SK-N-SH (cell line): Measurements from ENCODE around the gene RIT1. TPM values are rescaled to one million over a fixed set of nuclear protein-coding genes. Genes with fewer than 3 reads are reported as not detected.

Source experiments
- CTCF ChIA-PET: fragments of 300-600, 350-600 bp; formaldehyde crosslinking; extraction: SDS; loops from one replicate; lab custom pipeline; 2021; lab: Yijun Ruan, JAX
- POLR2A ChIA-PET: fragments of 350-600 bp; sonication (Branson Sonifier 250); formaldehyde crosslinking; extraction: SDS; loops from one replicate; lab custom pipeline; 2020; ENCODE audit warnings: antibody characterized with exemption, inconsistent platforms; lab: Yijun Ruan, JAX
- DNase-seq: peaks from one replicate; pipeline ENCODE4 v3.0.0; 2012
- H2AFZ ChIP-seq: fragments of 200-600 bp; sonication (generic); 2 replicates; pipeline ENCODE4 v1.8.1; 2016; ENCODE audit warnings: antibody characterized with exemption, mild to moderate bottlenecking, low read depth
- H3F3A ChIP-seq: fragments of 200-600 bp; sonication (generic); replicated peaks from 2 replicates; pipeline ENCODE3; 2016; ENCODE audit warnings: antibody characterized with exemption, mild to moderate bottlenecking; ENCODE audit not compliant: insufficient read depth
- H3K27ac ChIP-seq, 2 experiments: fragments of 200-500 bp in 1 of 2; fragments of 200-600 bp in 1 of 2; sonication (Bioruptor generic) in 1 of 2; sonication (generic), shearing (Covaris generic) in 1 of 2; 2 replicates each; pipeline versions ENCODE4 v1.5.1 to v1.6.1; 2014 to 2016; ENCODE audit warnings: low read depth in 2 of 2, inconsistent platforms in 1 of 2, low read length in 1 of 2, mild to moderate bottlenecking in 1 of 2, mixed read lengths in 1 of 2
- H3K27me3 ChIP-seq: fragments of 200-600 bp; sonication (generic), shearing (Covaris generic); 2 replicates; pipeline ENCODE4 v1.6.1; 2016; ENCODE audit warnings: mixed run types; ENCODE audit not compliant: insufficient read depth
- H3K36me3 ChIP-seq, 2 experiments: fragments of 200-500 bp in 1 of 2; fragments of 200-600 bp in 1 of 2; sonication (Bioruptor generic) in 1 of 2; sonication (generic) in 1 of 2; replicated peaks in 1 of 2; 2 replicates each; pipeline versions ENCODE3 to v1.5.1; 2014 to 2016; ENCODE audit warnings: low read length in 1 of 2, mild to moderate bottlenecking in 1 of 2; ENCODE audit not compliant: insufficient read depth in 2 of 2, control insufficient read depth in 1 of 2
- H3K4me1 ChIP-seq, 2 experiments: fragments of 200-500 bp in 1 of 2; fragments of 200-600 bp in 1 of 2; sonication (Bioruptor generic) in 1 of 2; sonication (generic), shearing (Covaris generic) in 1 of 2; 2 replicates each; pipeline versions ENCODE4 v1.5.1 to v1.6.1; 2014 to 2016; ENCODE audit warnings: low read depth in 1 of 2, low read length in 1 of 2, mixed run types in 1 of 2; ENCODE audit not compliant: insufficient read depth in 2 of 2, control insufficient read depth in 1 of 2
- H3K4me2 ChIP-seq: fragments of 200-600 bp; sonication (generic), shearing (Covaris generic); 2 replicates; pipeline ENCODE4 v1.6.1; 2017; ENCODE audit warnings: mixed run types
- H3K4me3 ChIP-seq, 2 experiments: fragments of 200-500 bp in 1 of 2; fragments of 200-600 bp in 1 of 2; sonication (Bioruptor generic) in 1 of 2; sonication (generic), shearing (Covaris generic) in 1 of 2; 2 replicates each; pipeline versions ENCODE4 v1.5.1 to v1.8.1; 2014 to 2016; ENCODE audit warnings: low read depth in 2 of 2, inconsistent platforms in 1 of 2, low read length in 1 of 2, mild to moderate bottlenecking in 1 of 2, mixed read lengths in 1 of 2, moderate library complexity in 1 of 2
- H3K79me2 ChIP-seq: fragments of 200-600 bp; sonication (generic); 2 replicates; pipeline ENCODE4 v1.8.1; 2017; ENCODE audit warnings: mild to moderate bottlenecking; ENCODE audit not compliant: insufficient read depth
- H3K9ac ChIP-seq: fragments of 200-600 bp; sonication (generic); 2 replicates; pipeline ENCODE4 v1.6.1; 2017; ENCODE audit warnings: mixed run types
- H3K9me2 ChIP-seq: fragments of 200-600 bp; sonication (generic); 2 replicates; pipeline ENCODE4 v1.6.1; 2017; ENCODE audit warnings: mixed run types
- H3K9me3 ChIP-seq: fragments of 200-600 bp; sonication (generic); 2 replicates; pipeline ENCODE4 v1.6.1; 2017; ENCODE audit warnings: mixed run types, mild to moderate bottlenecking, moderate library complexity
- H4K20me1 ChIP-seq: fragments of 200-600 bp; sonication (generic); 2 replicates; pipeline ENCODE4 v1.6.1; 2017; ENCODE audit warnings: mild to moderate bottlenecking, mixed run types; ENCODE audit not compliant: insufficient read depth
- CHD2 ChIP-seq: fragments of 150-350 bp; IDR thresholded peaks from 2 replicates; pipeline ENCODE4 v1.6.1; 2018; ENCODE audit warnings: low read length; ENCODE audit not compliant: partially characterized antibody
- CTCF ChIP-seq: fragments of 200-600 bp; sonication (generic); IDR thresholded peaks from 2 replicates; pipeline ENCODE4 v1.6.1; 2017; ENCODE audit warnings: antibody characterized with exemption, mild to moderate bottlenecking, moderate library complexity
- ELF1 ChIP-seq: IDR thresholded peaks from 2 replicates; pipeline ENCODE4 v1.4.0; 2012
- FOXJ3 ChIP-seq: sonication (generic); formaldehyde crosslinking; IDR thresholded peaks from 2 replicates; pipeline ENCODE4 v1.5.1; 2020; ENCODE audit warnings: mild to moderate bottlenecking, missing genetic modification reagents
- FOXM1 ChIP-seq: IDR thresholded peaks from 2 replicates; pipeline ENCODE4 v1.4.0; 2012; ENCODE audit warnings: low read depth, mild to moderate bottlenecking
- GABPA ChIP-seq: IDR thresholded peaks from 2 replicates; pipeline ENCODE4 v1.4.0; 2012; ENCODE audit warnings: low read depth, mild to moderate bottlenecking
- IRF3 ChIP-seq: fragments of 150-350 bp; IDR thresholded peaks from 2 replicates; pipeline ENCODE4 v1.6.1; 2016; ENCODE audit warnings: mild to moderate bottlenecking, low read depth, low read length
- MEF2A ChIP-seq: IDR thresholded peaks from 2 replicates; pipeline ENCODE4 v1.4.0; 2012; ENCODE audit warnings: low read depth, borderline replicate concordance
- NFIC ChIP-seq: IDR thresholded peaks from 2 replicates; pipeline ENCODE4 v1.4.0; 2012; ENCODE audit warnings: borderline replicate concordance
- NRF1 ChIP-seq: IDR thresholded peaks from 2 replicates; pipeline ENCODE4 v1.6.1; 2012; ENCODE audit warnings: low read depth, mild to moderate bottlenecking, low read length
- RFX5 ChIP-seq: IDR thresholded peaks from 2 replicates; pipeline ENCODE4 v1.6.1; 2012; ENCODE audit warnings: mild to moderate bottlenecking, improper control_type of control experiment, low read length
- SIN3A ChIP-seq: IDR thresholded peaks from 2 replicates; pipeline ENCODE4 v1.6.1; 2012; ENCODE audit warnings: low read depth, mild to moderate bottlenecking, low read length, moderate library complexity, borderline replicate concordance
- SMC3 ChIP-seq: IDR thresholded peaks from 2 replicates; pipeline ENCODE4 v1.6.1; 2012; ENCODE audit warnings: low read depth, low read length, improper control_type of control experiment
- TCF12 ChIP-seq: IDR thresholded peaks from 2 replicates; pipeline ENCODE4 v1.4.0; 2012
- TEAD4 ChIP-seq: IDR thresholded peaks from 2 replicates; pipeline ENCODE4 v1.4.0; 2012; ENCODE audit warnings: mild to moderate bottlenecking, borderline replicate concordance; ENCODE audit not compliant: insufficient read depth
- ZBTB33 ChIP-seq: IDR thresholded peaks from 2 replicates; pipeline ENCODE4 v1.4.0; 2012; ENCODE audit warnings: low read depth, borderline replicate concordance
- WGBS: methylation state at CpG from one replicate; pipeline ENCODE4 v1.1.6; 2017; ENCODE audit warnings: low lambda C conversion rate; 5-methylcytosine and 5-hydroxymethylcytosine counted together
- polyA plus RNA-seq, 3 experiments: library from polyadenylated mRNA; depleted of rRNA; stranded (reverse); fragments of >200 nt; gene quantifications; 2 replicates each; pipeline ENCODE4 v1.2.3, GENCODE V29; 2012
- TF ChIP-seq, protein P1 (sequence below): IDR thresholded peaks from 2 replicates; pipeline ENCODE4; 2012

Gene RIT1
- polyA plus RNA-seq, 1 of the 3 experiments (the other 2 are of a cell fraction) = 28.8 TPM

DNA sequence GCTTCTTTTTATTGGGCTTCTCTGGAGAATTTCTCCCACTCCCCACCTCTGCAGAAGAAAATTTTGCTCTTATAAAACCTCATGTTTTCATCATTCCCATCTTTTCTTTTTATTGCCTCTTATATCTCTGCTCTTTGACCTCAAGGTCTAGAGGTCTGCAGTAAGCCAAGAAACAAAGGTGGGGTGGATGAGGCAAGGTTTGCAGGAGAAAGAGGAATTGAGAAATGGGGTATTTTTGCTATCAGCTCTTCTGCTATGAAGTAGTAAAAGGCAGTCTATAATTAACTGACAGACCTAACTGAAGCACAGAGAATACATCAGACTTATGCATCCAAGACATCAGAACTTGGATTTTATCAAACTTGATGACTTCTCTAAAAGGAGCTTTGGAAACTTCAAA lies 28.9 kb downstream of the RIT1 start (continued):
- no peak for TF ChIP-seq GABPA
- no peak for TF ChIP-seq MEF2A

GRCh38 chr1:155880950-155881349 lies 30.2 kb downstream of the RIT1 start:
- 93% methylated on average over 6 of the region's 6 CpGs for WGBS
- ChIA-PET POLR2A (no interaction called here), CTCF (no interaction called here)

More at GRCh38 chr1:155880950-155881349, 30.2 kb downstream of the RIT1 start:
- Histone ChIP-seq H3K4me1 (peaks cover 0 to 8% of the 10 kb centered on the region in 2 experiments; a peak in 2 of 4 replicates), H3K4me3 (no peak overlapping the region), H3K4me2 (no peak overlapping the region)
- TF ChIP-seq NRF1 = no peak
- no peak for TF ChIP-seq TEAD4
- no peak for TF ChIP-seq NFIC
- TF ChIP-seq SIN3A = no peak
- no peak for TF ChIP-seq ZBTB33
- TF ChIP-seq RFX5 = no peak
- TF ChIP-seq FOXM1 = no peak
- no peak for TF ChIP-seq ELF1
- no peak for TF ChIP-seq TCF12
- no peak for TF ChIP-seq IRF3
- no peak for TF ChIP-seq MEF2A
- TF ChIP-seq FOXJ3 = no peak
- no peak for TF ChIP-seq CTCF
- TF ChIP-seq, protein P1, sequence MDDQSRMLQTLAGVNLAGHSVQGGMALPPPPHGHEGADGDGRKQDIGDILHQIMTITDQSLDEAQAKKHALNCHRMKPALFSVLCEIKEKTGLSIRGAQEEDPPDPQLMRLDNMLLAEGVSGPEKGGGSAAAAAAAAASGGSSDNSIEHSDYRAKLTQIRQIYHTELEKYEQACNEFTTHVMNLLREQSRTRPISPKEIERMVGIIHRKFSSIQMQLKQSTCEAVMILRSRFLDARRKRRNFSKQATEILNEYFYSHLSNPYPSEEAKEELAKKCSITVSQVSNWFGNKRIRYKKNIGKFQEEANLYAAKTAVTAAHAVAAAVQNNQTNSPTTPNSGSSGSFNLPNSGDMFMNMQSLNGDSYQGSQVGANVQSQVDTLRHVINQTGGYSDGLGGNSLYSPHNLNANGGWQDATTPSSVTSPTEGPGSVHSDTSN = no peak
- no peak for TF ChIP-seq CHD2
- TF ChIP-seq SMC3 = no peak
- TF ChIP-seq, all 33 proteins: peak for 0
- H3K9me3 ChIP-seq = no peaks in the 10 kb centered on the region
- no peaks in the 10 kb centered on the region for H3K27me3 ChIP-seq
- H3K79me2 ChIP-seq = 0 out of 2 replicates have a peak, but pooled peaks cover 6% of the 10 kb centered on the region
- DNase-seq = no peak
- H3K36me3 ChIP-seq = peaks cover 12 to 22% of the 10 kb centered on the region in 2 experiments
- H3K27ac ChIP-seq = no peak overlapping the region
- H3K9ac ChIP-seq = no peak overlapping the region
- H4K20me1 ChIP-seq = no peaks in the 10 kb centered on the region
- H3K9me2 ChIP-seq = no peaks in the 10 kb centered on the region
- no peak overlapping the region for H2AFZ ChIP-seq
- peaks cover 27% of the 10 kb centered on the region for H3F3A ChIP-seq
